ENCODE results near the gene CD53.
"Not testable (repeated sequence)": the region's sequence is repeated elsewhere in the genome, so short reads cannot be mapped to it uniquely, and the experiment has no call there.

CD53 gene, protein sequence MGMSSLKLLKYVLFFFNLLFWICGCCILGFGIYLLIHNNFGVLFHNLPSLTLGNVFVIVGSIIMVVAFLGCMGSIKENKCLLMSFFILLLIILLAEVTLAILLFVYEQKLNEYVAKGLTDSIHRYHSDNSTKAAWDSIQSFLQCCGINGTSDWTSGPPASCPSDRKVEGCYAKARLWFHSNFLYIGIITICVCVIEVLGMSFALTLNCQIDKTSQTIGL

DNA sequence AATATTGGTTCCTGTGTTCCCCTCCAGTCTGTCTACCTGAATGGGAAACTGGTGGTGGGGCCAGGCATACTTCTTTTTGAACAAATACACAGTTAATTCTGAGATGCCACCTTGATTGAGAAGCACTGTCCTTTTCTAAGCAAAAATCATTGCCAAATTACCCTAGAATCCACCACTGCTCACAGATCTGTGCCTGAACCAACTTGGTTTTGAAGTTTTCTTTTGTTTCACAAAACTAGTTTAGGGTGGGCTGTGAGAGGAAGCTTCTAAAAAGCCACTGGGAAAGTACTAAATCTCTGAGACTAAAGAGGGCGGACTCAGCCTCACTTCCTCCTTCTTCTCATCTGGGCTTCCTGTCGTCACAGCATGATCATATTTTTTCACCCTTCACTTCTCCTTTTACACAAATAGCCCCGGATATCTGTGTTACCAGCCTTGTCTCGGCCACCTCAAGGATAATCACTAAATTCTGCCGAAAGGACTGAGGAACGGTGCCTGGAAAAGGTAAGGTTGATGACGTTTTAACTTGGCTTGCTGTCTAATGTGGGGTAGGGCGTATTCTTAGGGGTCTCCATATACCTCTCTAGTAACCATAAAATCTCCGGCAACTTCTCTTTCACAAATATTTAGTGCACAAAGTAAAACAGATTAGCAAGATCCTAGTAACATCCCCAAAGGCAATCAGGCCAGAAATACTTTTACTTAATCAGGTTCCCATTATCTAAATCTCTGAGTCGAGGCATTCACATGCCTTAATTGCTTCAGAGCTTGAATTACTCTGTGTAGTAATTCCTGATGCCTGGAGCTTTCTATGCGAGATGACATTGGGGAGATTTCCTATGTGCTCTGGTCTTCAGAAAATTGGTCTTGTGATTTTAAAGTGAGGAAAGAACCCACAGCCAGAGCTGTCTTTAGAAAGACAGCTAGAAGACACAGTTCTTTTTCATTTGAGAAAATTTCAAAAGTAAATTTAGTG lies at the start of gene CD53:
Gene CD53, plus strand, starts transcription at position 404 of the 976 bp plus-strand sequence. CDS start 18,261 bp downstream, outside the sequence.
- DNase-seq, result peak; percentile 69

DNA sequence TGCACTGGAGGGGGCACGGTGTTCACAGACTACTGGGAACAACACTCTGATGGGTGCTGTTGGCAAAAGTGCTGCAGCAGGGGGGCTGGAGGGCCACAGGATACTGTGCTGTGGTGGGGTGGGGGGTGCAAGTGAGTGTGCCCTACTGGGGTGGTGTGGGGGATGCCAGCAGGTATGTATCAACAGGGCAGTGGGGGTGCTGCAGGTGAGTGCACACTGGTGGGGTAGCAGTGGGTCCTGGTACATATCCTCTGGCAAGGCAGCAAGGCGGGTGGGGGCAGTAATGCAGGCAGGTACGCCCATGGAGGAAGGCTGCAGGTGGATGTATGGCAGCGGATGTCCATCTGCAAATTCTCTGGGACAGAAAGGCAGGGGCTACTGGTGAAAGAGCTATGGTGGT lies 48.8 kb upstream of the CD53 start:
- no peak for DNase-seq

DNA sequence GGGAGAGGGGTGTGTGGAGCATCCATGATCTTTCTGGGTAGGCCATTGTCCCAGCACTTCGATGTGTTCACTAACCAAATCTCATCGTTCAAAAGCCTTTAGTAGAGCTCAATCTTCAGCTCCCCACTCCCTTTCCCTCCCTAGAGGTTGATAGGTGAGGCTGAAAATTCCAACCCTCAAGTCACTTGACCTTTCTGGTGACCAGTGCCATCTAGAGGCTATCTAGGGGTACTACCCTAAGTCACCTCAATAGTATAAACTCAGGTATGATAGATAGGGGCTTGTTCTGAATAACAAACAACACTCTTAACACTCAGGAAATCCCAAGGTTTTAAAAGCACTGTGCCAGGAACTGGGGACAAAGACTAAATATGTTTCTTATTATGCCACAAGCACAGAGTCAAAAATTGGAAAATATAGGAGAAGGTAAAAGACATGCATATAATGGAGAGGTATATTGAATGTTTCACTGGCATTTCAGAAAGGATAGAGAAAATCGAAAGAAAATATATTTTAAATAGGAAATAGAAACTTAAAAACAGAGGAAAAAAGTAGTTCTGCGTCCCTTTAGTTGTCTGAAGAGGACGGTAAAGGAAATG lies 42.9 kb upstream of the CD53 start:
- peak; percentile 61 for DNase-seq

DNA sequence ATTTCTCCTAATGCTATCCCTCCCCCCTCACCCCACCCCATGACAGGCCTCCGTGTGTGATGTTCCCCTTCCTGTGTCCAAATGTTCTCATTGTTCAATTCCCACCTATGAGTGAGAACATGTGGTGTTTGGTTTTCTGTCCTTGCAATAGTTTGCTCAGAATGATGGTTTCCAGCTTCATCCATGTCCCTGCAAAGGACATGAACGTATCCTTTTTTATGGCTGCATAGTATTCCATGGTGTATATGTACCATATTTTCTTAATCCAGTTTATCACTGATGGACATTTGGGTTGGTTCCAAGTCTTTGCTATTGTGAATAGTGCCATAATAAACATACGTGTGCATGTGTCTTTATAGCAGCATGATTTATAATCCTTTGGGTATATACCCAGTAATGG lies 39.2 kb upstream of the CD53 start:
- DNase-seq, result not testable (repeated sequence)

DNA sequence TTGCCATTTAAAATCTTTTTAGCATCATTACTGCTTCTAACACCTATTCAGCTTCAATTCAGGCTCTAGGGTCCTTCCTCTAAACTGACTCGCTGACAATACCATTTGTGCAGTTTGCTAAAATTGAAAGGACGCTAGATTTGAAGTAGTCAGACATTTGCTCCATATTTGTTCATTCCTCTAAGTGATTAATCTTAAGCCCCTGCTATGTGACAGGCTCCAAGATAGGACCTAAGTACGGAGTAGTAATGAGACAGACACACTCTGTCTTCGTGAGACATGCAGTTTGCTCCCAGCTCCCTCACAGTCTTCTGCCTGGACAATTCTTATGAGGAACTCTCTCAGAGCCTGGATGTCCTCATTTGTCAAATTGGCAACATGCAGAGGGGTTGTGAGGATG lies 26.1 kb upstream of the CD53 start:
- DNase-seq, result no peak

DNA sequence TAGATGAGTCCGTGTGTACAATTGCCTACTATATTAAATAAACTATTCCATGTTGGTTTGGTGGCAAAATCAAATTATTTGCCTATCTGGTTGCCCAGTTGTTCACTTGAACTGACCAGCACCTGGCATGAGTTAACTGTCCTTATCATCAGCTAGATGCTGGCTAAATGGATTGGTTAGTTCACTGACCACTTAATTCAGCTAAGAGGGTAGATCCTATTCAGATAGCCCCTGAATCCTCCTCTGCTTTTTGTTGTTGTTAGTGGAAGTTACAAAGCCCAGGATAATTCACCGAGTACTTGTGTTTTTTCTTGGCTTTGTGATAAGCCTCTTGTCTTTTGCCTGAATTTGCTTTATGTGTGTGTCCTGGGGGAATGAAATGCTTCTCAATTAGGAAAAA lies 22.8 kb upstream of the CD53 start:
- DNase-seq, result no peak

DNA sequence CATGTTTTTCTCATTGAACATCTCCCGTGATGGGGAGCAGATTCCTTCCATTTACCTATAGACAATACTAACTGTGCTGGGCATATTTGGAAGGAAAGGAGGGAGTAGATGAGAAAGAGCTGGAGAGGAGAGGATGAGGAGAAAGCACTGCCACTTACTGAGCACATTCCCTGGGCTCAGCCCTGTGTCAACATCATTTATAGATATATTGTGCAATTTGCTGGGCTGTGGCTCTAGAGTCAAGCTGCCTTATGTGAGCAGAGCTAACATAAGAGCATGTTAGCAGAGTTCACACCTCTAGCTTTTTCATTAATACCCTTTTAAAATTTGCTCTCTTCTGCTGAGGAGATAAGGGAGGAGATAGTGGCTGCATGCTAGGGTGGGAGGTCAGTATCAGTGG lies 22.3 kb upstream of the CD53 start:
- no peak for DNase-seq

DNA sequence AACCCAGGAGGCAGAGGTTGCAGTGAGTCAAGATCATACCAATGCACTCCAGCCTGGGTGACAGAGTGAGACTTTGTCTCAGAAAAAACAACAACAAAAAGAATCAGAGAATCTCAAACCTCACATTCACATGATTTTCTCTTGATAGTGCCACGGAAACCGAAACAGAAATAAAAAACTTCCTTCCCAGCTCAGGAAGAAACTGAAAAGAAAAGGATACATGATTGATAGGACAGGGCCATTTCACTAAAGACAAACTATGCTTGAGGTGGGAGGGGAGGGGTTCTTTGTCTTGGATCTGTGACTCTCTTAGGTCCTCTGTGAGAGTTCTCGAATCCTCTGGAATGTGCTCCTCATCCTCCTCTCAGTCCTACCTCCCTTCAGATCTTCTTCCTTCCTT lies 19.8 kb upstream of the CD53 start:
- no peak for DNase-seq

DNA sequence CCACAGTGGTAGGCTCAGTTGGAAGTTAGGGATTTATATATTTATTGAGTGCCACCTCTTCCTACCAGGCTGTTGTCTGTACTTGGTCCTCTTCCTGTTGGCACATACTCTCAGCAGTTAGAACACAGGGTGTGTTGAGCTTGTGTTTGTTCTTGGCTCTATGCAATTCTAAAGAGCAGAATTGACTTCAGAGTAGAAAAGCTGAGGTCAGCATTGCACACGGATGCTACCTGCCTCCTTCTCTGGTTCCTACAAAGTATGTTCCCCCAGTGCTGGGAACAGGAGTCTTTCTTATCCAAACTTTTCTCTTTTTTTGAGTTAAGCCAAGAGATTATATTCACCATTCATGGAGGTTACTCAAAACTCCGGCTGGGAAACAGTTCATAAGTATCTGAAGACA lies 16.5 kb upstream of the CD53 start:
- no peak for DNase-seq

DNA sequence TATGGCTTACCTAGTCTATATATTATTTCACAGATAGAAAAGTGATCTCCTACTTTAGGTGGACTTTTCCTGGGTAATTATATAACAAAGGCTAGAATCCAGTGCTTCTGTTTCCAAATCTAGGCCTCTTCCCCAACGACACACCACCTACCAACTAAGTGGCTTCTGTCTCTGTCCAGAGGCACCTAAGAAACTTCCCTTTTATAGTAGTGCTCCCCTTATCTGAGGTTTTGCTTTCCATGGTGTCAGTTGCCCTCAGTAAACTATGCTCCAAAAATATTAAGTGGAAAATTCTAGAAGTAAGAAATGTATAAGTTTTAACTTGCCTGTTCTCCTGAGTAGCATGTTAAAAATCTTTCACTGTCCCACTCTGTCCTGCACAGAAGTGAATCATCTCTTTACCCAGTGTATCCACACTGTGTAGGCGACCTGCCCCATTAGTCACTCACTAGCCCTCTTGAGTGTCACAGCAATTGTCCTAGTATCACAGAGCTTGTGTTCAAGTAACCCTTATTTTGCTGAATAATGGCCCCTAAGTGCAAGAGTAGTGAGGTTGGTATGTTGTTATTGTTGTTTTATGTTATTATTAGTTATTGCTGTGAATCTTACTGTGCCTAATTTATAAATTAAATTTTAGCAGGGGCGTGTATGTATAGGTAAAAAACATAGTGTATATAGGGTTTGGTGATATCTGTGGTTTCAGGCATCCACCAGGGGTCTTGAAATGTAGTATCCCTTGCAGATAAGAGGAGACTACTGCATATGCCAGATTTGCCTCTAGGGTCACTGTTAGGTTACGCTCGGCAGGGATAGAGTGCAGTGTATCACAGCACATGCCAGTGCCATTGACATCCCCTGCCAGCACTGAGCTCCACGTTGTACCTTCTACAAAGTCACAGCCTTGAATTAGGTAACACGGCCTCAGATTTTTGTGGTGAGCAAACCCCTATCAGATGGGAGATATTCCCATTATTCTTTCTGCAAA lies 14.7 kb upstream of the CD53 start:
- no peak for DNase-seq

DNA sequence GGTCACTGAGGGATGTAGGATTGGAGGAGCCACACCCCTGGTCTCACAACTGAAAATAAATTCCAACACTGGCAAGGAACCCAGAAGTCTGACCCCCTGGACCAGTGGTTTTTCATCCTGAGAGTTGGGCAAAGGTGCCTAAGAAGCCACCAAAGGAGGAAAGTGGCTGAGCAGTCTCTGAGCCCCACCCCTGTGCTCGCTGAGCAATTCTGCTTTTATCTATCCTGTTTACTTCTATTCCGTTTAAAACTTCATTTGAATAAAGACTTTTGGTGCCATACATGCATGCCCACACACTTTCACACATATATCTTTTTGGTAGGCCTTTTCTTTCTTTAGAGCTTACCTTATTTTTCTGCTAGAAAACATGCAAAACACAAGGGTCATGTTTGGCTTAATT lies 13.9 kb upstream of the CD53 start:
- no peak for DNase-seq

DNA sequence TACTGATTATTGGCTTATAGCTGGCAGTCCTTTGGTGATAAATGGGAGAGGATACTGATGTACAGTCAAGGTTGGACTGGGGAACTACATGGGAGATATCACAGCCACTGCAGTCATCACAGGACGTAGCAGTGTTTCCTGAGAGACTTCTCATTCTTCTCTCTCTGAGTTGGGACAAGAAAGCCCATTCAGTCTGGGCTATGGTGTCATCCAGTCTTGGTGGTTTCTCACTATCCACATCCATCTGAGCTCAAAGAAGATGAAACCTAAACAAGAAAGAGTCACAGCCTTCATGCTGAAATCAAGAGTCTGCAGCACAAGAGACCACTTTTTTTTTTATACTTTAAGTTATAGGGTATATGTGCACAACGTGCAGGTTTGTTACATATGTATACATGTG lies 12.8 kb upstream of the CD53 start:
- DNase-seq, result no peak

DNA sequence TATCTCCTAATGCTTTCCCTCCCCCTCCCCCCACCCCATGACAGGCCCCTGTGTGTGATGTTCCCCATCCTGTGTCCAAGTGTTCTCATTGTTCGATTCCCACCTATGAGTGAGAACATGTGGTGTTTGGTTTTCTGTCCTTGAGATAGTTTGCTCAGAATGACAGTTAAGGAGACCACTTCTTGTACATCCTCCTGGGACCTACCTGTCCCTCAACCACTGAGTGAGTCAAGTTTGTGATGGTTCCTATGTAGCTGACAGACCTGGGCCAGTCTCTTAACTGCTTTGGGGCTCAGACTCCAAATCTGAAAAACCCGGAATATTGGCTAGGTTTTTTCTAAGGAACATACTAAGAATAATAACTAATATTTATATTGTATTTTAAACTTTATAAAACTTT lies 12.3 kb upstream of the CD53 start:
- not testable (repeated sequence) for DNase-seq

DNA sequence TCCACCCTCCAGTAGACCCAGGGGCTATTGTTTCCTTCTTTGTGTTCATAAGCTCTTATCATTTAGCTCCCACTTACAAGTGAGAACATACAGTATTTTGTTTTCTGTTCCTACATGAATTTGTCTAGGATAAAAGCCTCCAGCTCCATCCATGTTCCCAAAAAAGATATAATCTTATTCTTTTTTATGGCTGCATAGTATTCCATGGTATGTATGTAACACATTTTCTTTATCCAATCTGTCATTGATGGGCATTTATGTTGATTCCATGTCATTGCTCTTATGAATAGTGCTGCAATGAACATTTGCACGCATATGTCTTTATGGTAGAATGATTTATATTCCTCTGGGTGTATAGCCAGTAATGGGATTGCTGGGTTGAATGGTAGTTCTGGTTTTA lies 11.0 kb upstream of the CD53 start:
- DNase-seq, result not testable (repeated sequence)

DNA sequence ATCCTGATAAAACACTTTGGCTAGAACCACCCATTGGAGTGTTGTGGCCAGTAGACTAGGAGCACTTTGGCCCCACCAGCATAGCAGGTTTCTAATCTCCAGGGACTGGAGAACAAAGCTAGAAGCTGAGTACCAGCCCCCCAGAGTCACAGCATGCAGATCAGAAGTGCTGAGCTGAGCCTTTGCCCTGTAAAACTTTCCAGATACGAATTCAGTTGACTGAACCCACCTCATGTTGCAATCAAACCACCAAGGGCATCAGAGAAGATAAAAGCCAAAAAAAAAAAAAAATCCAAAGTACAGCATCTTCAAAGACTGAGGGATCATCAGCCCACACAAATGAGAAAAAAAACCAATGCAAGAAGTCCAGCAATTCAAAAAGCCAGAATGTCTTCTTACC lies 8.7 kb upstream of the CD53 start:
- DNase-seq, result no peak

DNA sequence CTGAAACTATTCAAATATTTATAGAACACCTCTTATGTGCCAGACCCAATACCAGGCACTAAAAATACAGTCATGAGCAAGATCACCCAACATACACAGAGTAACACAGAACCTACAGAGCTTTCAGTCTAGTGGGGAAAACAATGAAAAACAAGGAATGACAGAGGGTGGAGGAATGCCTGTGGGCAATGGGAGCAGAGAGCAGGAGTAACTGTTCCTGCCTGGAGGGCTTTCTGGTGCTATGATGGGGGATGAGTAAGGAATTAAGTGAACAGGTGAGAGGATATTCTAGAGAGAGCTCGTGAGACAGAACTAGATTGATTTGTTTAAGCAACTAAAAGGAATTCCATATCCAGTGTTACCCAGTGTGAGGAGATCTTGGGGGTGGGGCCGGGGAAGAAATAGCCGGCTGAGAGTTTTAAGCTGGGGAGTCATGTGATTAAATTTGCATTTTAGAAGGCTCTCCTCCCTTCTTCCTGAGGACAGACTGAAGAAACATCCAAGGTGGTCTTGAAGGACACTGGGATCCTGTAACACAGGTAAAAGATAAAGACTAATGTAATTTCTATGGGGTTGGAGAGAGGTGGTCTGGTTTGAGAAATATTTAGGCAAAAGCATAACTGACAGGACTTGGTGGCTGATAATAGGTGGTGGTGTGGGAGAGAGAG lies 2.1 kb upstream of the CD53 start:
- DNase-seq, result no peak

DNA sequence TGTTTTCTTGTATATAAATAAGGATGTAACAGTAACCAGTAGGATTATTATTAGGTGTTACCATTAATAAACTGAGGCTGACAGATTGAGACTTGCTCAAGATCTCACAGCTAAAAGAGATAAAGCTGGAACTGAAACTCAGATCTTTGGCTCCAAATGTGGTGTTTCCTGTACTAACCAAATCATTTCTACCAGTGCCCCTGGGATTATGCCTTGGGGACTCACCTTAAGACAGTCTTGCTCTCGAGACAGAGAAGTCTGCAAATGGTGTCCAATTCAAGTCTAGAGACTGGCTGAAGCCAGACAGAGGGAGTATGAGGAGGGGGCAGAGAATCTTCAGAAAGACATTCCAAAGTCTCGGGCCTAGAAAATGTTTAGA lies 593 bp upstream of the CD53 start:
- DNase-seq, result no peak

DNA sequence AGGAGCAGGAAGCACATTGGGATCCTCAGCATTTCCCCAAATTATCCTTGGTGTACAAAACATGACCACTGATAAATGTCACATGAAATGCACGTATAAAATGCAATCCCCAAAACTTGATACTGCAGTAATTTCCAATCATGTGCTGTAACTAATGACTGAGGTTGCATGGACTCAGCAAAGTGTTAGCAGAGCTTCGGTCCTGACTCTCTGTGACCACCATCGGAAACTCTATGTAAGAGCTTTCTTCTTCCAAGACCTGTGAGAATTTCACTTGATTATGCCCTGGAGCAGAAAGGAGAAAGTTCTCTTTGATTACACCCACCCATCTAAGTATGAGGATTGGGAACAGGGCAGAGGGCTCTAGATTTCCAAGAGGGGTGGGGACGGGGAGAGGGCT lies 908 bp downstream of the CD53 start:
- DNase-seq, result peak; percentile 28

DNA sequence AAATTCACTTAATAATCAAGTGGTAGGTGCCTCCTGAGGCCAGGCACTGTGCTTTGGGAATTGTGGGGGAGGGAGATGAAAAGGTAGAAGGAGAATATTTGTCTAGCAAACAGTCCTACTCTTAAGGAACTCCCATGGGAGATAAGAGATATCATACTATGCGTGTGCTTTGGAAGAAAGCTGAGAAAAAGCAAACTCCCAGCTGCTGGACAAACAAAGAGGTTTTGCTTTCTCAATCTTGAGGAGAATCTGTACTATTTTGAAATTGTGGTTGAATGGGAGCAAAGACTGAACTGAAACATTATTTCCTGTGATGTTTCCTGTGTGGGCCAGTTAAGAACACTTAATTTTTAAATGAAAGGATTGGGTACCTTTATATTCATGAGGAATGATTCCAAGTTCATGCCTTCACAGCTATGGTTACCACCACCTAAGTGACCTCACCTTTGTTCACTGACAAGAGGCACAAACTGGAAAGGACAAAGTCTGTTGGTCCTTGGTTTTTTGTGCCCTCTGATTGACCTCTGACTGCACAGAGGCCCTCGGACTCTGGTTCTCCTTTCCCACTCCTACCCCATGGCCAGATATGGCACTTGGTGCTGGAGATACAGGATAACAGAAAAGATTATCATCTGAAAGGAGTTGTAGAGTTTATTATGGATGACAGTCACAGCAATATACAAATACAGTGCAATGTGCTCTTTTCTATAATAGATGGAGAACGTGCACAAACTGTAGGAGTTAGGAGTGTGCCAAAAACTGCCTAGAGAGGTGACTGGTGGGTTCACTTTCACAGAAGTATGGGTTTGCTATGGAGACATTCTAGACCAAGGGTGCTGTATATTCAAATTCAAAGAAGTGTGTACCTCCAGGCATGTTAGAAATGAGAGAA lies 1.6 kb downstream of the CD53 start:
- peak; percentile 62 for DNase-seq

DNA sequence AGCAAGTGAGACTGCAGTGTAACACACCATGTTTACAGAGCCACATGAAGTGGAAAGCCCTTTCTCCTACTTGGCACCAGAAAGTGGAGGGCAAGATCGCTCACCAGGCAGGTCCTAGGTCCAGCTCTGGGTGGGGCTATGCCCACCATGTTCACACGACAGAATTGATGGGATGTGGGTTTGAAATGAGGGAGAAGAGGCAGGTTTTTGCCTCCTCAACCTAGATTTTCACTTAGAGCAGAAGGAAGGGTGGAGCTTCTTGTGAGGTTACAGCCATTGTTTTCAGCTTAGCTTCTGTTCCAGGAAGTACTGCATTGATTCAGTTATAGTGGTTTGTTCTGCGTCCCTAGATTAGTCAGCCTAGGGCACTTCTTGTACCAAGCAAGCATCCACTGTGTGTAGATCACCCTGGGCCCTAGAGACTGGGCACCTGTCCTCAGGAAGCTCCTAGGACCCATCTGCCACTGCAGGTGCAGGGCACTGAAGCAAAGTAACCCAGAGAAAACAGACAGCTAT lies 2.3 kb downstream of the CD53 start:
- DNase-seq, result peak; percentile 92

All from activated CD4-positive, alpha-beta T cell treated with anti-CD3 and anti-CD28 coated beads, Interleukin-2, Interleukin-6, amounts not matched to agents 100 ng/mL and 50 ng/mL, durations not matched to agents 16 hours and 8 hours (primary cell).